ENCODE results near the gene KIAA0586. TPM values are rescaled to one million over a fixed set of nuclear protein-coding genes. Genes with fewer than 3 reads are reported as not detected.

KIAA0586 gene
- total and polyA plus RNA-seq, 2 donors (not counting 3 experiments of a cell fraction or from before 2014, with no cell fraction given) = 7.4 to 25.9 TPM

DNA sequence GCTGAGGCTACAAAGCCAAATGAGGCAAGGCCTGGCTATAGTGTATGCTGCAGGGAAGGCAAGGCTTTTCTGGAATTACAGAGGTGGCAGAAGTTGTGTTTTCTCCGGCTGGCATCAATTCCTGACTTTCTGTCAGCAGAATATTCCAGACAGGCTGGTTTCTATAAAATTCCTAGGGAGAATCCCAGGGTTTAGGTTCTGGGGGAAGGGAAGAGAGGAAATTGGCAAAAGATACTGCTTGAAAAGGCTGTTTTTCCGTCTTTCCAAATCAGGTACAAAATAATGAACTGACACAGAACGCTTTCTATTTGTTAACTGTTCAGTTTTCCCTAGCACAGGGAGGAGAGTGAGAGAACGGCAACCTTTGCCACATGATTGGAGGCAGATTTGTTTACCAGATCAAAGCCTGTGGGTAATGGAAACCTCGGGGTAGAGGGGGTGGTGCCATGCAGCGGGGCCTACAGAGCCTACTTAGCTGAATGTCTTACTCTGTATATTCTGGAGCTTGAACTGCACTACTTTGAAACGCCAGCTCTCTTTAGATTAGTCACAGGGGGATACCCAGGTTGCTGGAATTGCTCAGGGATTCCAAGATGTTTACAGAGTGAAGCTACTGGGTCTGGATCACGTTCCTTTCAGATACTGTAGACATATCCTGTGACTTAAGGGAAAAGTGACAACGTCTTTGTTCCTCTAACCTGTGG lies 144.4 kb downstream of the KIAA0586 start:
- Histone ChIP-seq H3K4me3 (replicated peaks in 1 of 3; ENCODE audit: insufficient read depth in 1 of 3, low read depth in 1 of 3, low read length in 3 of 3) (no peak overlapping the region), H3K9me3 (replicated peaks; ENCODE audit: control insufficient read depth, insufficient read depth, low read length) (no peaks in the 10 kb centered on the region), H3K36me3 (ENCODE audit: control insufficient read depth in 2 of 2, extremely low read depth in 1 of 2, insufficient read depth in 2 of 2, low read length in 2 of 2) (no peaks in the 10 kb centered on the region), H3K27ac (ENCODE audit: insufficient read depth, low read depth, low read length) (no peak overlapping the region), H3K27me3 (ENCODE audit: control insufficient read depth in 2 of 2, insufficient read depth in 2 of 2, low read length in 2 of 2) (peaks cover 3 to 4% of the 10 kb centered on the region in 2 experiments), H2AFZ (ENCODE audit: low read depth, low read length) (no peak overlapping the region), H3K4me2 (ENCODE audit: insufficient read depth, low read length) (no peak overlapping the region), H3K4me1 (ENCODE audit: control insufficient read depth, extremely low read depth, insufficient read depth, low read length) (no peaks in the 10 kb centered on the region), H3K9me1 (replicated peaks; ENCODE audit: control insufficient read depth, extremely low read depth, insufficient read depth, low read length) (no peaks in the 10 kb centered on the region), H3K9ac (replicated peaks; ENCODE audit: extremely low read depth, insufficient read depth, low read length) (no peak overlapping the region), H3K79me2 (ENCODE audit: control insufficient read depth, insufficient read depth, low read length) (no peaks in the 10 kb centered on the region), H4K20me1 (replicated peaks; ENCODE audit: control insufficient read depth, extremely low read depth, insufficient read depth, low read length) (no peaks in the 10 kb centered on the region)
- DNase-seq (ENCODE audit: low read depth, low spot score) (no peak), FAIRE-seq (no peak)
- BruUV-seq (replicated peaks) = no TSS peak
- TF ChIP-seq POLR2AphosphoS5 (IDR thresholded peaks at IDR 0.05; ENCODE audit: insufficient read depth, low read depth, low read length) (no peak), JUN (IDR thresholded peaks at IDR 0.05; ENCODE audit: borderline replicate concordance, insufficient read depth, insufficient read length, low read depth) (no peak), EZH2 (IDR thresholded peaks at IDR 0.05; ENCODE audit: borderline replicate concordance, low read depth, low read length, severe bottlenecking) (no peak), MYC (IDR thresholded peaks at IDR 0.05; ENCODE audit: low read depth, low read length) (no peak), FOS (IDR thresholded peaks at IDR 0.05; ENCODE audit: borderline replicate concordance, insufficient read depth, low read length) (no peak), POLR2A (IDR thresholded peaks at IDR 0.05; ENCODE audit: low read depth, low read length) (no peak), GATA2 (IDR thresholded peaks at IDR 0.05; ENCODE audit: insufficient read depth, insufficient read length, low read depth, low read length) (no peak)
- TF ChIP-seq, protein P1, sequence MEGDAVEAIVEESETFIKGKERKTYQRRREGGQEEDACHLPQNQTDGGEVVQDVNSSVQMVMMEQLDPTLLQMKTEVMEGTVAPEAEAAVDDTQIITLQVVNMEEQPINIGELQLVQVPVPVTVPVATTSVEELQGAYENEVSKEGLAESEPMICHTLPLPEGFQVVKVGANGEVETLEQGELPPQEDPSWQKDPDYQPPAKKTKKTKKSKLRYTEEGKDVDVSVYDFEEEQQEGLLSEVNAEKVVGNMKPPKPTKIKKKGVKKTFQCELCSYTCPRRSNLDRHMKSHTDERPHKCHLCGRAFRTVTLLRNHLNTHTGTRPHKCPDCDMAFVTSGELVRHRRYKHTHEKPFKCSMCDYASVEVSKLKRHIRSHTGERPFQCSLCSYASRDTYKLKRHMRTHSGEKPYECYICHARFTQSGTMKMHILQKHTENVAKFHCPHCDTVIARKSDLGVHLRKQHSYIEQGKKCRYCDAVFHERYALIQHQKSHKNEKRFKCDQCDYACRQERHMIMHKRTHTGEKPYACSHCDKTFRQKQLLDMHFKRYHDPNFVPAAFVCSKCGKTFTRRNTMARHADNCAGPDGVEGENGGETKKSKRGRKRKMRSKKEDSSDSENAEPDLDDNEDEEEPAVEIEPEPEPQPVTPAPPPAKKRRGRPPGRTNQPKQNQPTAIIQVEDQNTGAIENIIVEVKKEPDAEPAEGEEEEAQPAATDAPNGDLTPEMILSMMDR (IDR thresholded peaks at IDR 0.05; ENCODE audit: extremely low read depth in 1 of 2, insufficient read depth in 1 of 2, low read depth in 1 of 2, low read length in 2 of 2) = no peak
- TF ChIP-seq, protein P2, sequence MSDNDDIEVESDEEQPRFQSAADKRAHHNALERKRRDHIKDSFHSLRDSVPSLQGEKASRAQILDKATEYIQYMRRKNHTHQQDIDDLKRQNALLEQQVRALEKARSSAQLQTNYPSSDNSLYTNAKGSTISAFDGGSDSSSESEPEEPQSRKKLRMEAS (IDR thresholded peaks at IDR 0.05; ENCODE audit: insufficient read depth, insufficient read length) = no peak
- dilution Hi-C loops (cut with MboI; ENCODE audit: extremely low pct_ligation_motif_present, low sequenced_read_pairs) = no loop called here
- intact Hi-C loops (cut with micrococcal nuclease) = no loop called here
- ChIA-PET POLR2A (no interaction called here), CTCF (interaction anchor here (1.2 kb wide), 1 partner anchor 48 kb away, joined by 3 read pairs; no protein-coding TSS in a partner anchor)
